Tibial artery (tissue), 4 donors: ENCODE data around the gene ADCY3.

Experiments
- DNase-seq, 2 donors: peaks; one replicate each; pipeline ENCODE4 v3.0.0-alpha.2; 2019
- H3K27ac ChIP-seq, 2 donors: fragments of 200-600 bp; sonication (generic) in 1 of 2; 1 replicate in 1 of 2; 2 replicates in 1 of 2; pipeline ENCODE4 v1.5.1; 2018 to 2019; ENCODE audit warnings: mild to moderate bottlenecking in 1 of 2
- H3K27me3 ChIP-seq, 2 donors: fragments of 200-600 bp; sonication (generic) in 1 of 2; one replicate each; pipeline versions ENCODE4 v1.5.1 to v1.6.0; 2016 to 2019
- H3K36me3 ChIP-seq, 3 donors: fragments of 200-600 bp; sonication (generic) in 2 of 3; one replicate each; pipeline ENCODE4 v1.5.1; 2016 to 2019; ENCODE audit warnings: mild to moderate bottlenecking in 2 of 3
- H3K4me1 ChIP-seq, 4 donors: fragments of 200-600 bp; sonication (generic) in 2 of 4; 1 replicate in 3 of 4; 2 replicates in 1 of 4; pipeline ENCODE4 v1.5.1; 2016 to 2019
- H3K4me3 ChIP-seq, 2 donors: fragments of 200-600 bp; sonication (generic) in 1 of 2; 1 replicate in 1 of 2; 2 replicates in 1 of 2; pipeline ENCODE4 v1.5.1; 2018 to 2019; ENCODE audit warnings: mild to moderate bottlenecking in 2 of 2
- H3K9me3 ChIP-seq, 3 donors: fragments of 200-600 bp; sonication (generic) in 1 of 3; one replicate each; pipeline ENCODE4 v1.5.1; 2016 to 2019
- CTCF ChIP-seq, 2 experiments: fragments of 200-600 bp in 1 of 2; fragments of 450-650 bp in 1 of 2; IDR thresholded peaks; one replicate each; pipeline ENCODE4 v1.5.1; 2017 to 2019; ENCODE audit warnings: antibody characterized with exemption in 2 of 2, mild to moderate bottlenecking in 1 of 2, moderate library complexity in 1 of 2
- intact Hi-C: fragments of 100-400 bp; cut with DNase I; formaldehyde crosslinking; loops from one replicate; pipeline ENCODE4 v1.15.0; 2023; ENCODE audit warnings: low total_unique reads

The ADCY3 gene

GRCh38 chr2:24923106-24923505, 3.1 kb upstream of the ADCY3 start:
- Histone ChIP-seq H3K27ac (no peak overlapping the region), H3K4me1 (peaks cover 0 to 35% (median 21%) of the 10 kb centered on the region in 4 donors), H3K4me3 (no peak overlapping the region), H3K27me3 (no peaks in the 10 kb centered on the region), H3K9me3 (no peaks in the 10 kb centered on the region), H3K36me3 (peaks cover 0 to 2% (median 2%) of the 10 kb centered on the region in 3 donors)
- DNase-seq = no peak
- TF ChIP-seq CTCF (IDR thresholded peaks at IDR 0.05) = no peak
- intact Hi-C loops = no loop called here

- Histone ChIP-seq H3K27me3 (no peaks in the 10 kb centered on the region), H3K4me3 (no peak overlapping the region), H3K27ac (no peak overlapping the region), H3K9me3 (no peaks in the 10 kb centered on the region), H3K4me1 (peaks cover 0 to 40% (median 24%) of the 10 kb centered on the region in 4 donors), H3K36me3 (peaks cover 0 to 7% (median 4%) of the 10 kb centered on the region in 3 donors)
- DNase-seq = no peak
- TF ChIP-seq CTCF (IDR thresholded peaks at IDR 0.05) = no peak
- intact Hi-C loops = no loop called here
Measured at GRCh38 chr2:24922556-24922955, 2.5 kb upstream of the ADCY3 start.

- DNase-seq = peak in 1 of 2 donors; percentile 50
- intact Hi-C loops = no loop called here
- Histone ChIP-seq H3K36me3 (peaks cover 0 to 7% (median 4%) of the 10 kb centered on the region in 3 donors), H3K9me3 (no peaks in the 10 kb centered on the region), H3K4me3 (peak overlapping the region; percentile 57 to 72), H3K27me3 (no peaks in the 10 kb centered on the region), H3K4me1 (peaks cover 0 to 42% (median 30%) of the 10 kb centered on the region in 4 donors), H3K27ac (peak overlapping the region; percentile 48 to 67)
- TF ChIP-seq CTCF (IDR thresholded peaks at IDR 0.05) = no peak
Measured at GRCh38 chr2:24920809-24921441, 888 bp upstream of the ADCY3 start.

GRCh38 chr2:24919506-24920097, 435 bp downstream of the ADCY3 start:
- H3K4me1 ChIP-seq = peaks cover 0 to 54% (median 34%) of the 10 kb centered on the region in 4 donors
- intact Hi-C loops = loop anchor here (5.0 kb wide), 1 partner anchor 48 kb away; no protein-coding TSS in a partner anchor
- peaks cover 0 to 10% (median 7%) of the 10 kb centered on the region in 3 donors for H3K36me3 ChIP-seq
- no peaks in the 10 kb centered on the region for H3K9me3 ChIP-seq
- TF ChIP-seq CTCF (IDR thresholded peaks at IDR 0.05) = no peak
- H3K27me3 ChIP-seq = no peaks in the 10 kb centered on the region
- H3K27ac ChIP-seq = peak overlapping the region; percentile 65 to 76
- peak in 1 of 2 donors; percentile 64 for DNase-seq
- H3K4me3 ChIP-seq = peak overlapping the region; percentile 57 to 72

- no peaks in the 10 kb centered on the region for H3K9me3 ChIP-seq
- no peaks in the 10 kb centered on the region for H3K27me3 ChIP-seq
- TF ChIP-seq CTCF (IDR thresholded peaks at IDR 0.05) = no peak
- DNase-seq = peak in 1 of 2 donors; percentile 64
- H3K36me3 ChIP-seq = peaks cover 0 to 11% (median 7%) of the 10 kb centered on the region in 3 donors
- H3K4me1 ChIP-seq = peaks cover 0 to 58% (median 35%) of the 10 kb centered on the region in 4 donors
- H3K4me3 ChIP-seq = peak overlapping the region; percentile 57 to 72
- H3K27ac ChIP-seq = peak overlapping the region; percentile 65 to 76
- intact Hi-C loops = loop anchor here (5.0 kb wide), 1 partner anchor 48 kb away; no protein-coding TSS in a partner anchor
Measured at GRCh38 chr2:24919037-24919505, 966 bp downstream of the ADCY3 start.
